CD4-positive, alpha-beta memory T cell (primary cell): ENCODE measurements around the gene LCN2. TPM values are rescaled to one million over a fixed set of nuclear protein-coding genes. Genes with fewer than 3 reads are reported as not detected.
"Not testable (repeated sequence)": the region's sequence is repeated elsewhere in the genome, so short reads cannot be mapped to it uniquely, and the experiment has no call there.

Source experiments
- CTCF ChIA-PET: fragments of 350-600 bp; sonication (Branson Sonifier 250); formaldehyde crosslinking; loops from one replicate; lab custom pipeline; 2021; ENCODE audit warnings: inconsistent platforms; ENCODE audit not compliant: partially characterized antibody; lab: Charles Lee
- POLR2A ChIA-PET: fragments of 350-600 bp; sonication (Branson Sonifier 250); formaldehyde crosslinking; loops from one replicate; lab custom pipeline; 2021; ENCODE audit not compliant: partially characterized antibody; lab: Charles Lee
- DNase-seq, 5 donors: peaks; one replicate each; pipeline versions ENCODE4 v3.0.0 to v3.0.0-alpha.2; 2020 to 2022; ENCODE audit warnings: mixed read lengths in 1 of 5
- H3K27ac ChIP-seq: one replicate; pipeline ENCODE4 v1.7.0; 2013; ENCODE audit warnings: low read depth, low read length
- H3K27me3 ChIP-seq: 2 replicates; pipeline ENCODE4 v1.7.0; 2013; ENCODE audit warnings: mild to moderate bottlenecking, low read length, moderate library complexity; ENCODE audit not compliant: insufficient read depth
- H3K36me3 ChIP-seq: 2 replicates; pipeline ENCODE4 v1.7.0; 2013; ENCODE audit warnings: mild to moderate bottlenecking, low read length, moderate library complexity; ENCODE audit not compliant: insufficient read depth
- H3K4me1 ChIP-seq: 2 replicates; pipeline ENCODE4 v1.7.0; 2013; ENCODE audit warnings: mild to moderate bottlenecking, low read length, moderate library complexity; ENCODE audit not compliant: insufficient read depth
- H3K4me3 ChIP-seq, 2 donors: one replicate each; pipeline ENCODE4 v1.7.0; 2013; ENCODE audit warnings: low read length in 2 of 2, mild to moderate bottlenecking in 1 of 2
- H3K9me3 ChIP-seq, 2 donors: one replicate each; pipeline ENCODE4 v1.7.0; 2013; ENCODE audit warnings: low read length in 2 of 2, control low read depth in 1 of 2; ENCODE audit not compliant: control insufficient read depth in 1 of 2
- H3K27ac Mint-ChIP-seq, 7 donors: one replicate each; pipeline ENCODE4 v1.8.0; 2020 to 2021; ENCODE audit warnings: mixed read lengths in 7 of 7, mild to moderate bottlenecking in 6 of 7, inconsistent platforms in 3 of 7, moderate library complexity in 3 of 7
- H3K27me3 Mint-ChIP-seq, 2 donors: one replicate each; pipeline ENCODE4 v1.8.0; 2020 to 2021; ENCODE audit warnings: mixed read lengths in 2 of 2
- H3K36me3 Mint-ChIP-seq, 2 donors: one replicate each; pipeline ENCODE4 v1.8.0; 2020 to 2021; ENCODE audit warnings: mixed read lengths in 2 of 2, inconsistent platforms in 1 of 2, mild to moderate bottlenecking in 1 of 2
- H3K4me1 Mint-ChIP-seq, 4 donors: one replicate each; pipeline ENCODE4 v1.8.0; 2020 to 2021; ENCODE audit warnings: mixed read lengths in 4 of 4, mild to moderate bottlenecking in 1 of 4
- H3K4me3 Mint-ChIP-seq, 8 donors: one replicate each; pipeline ENCODE4 v1.8.0; 2020 to 2021; ENCODE audit warnings: mixed read lengths in 8 of 8, mild to moderate bottlenecking in 7 of 8, moderate library complexity in 6 of 8, inconsistent platforms in 3 of 8
- H3K9me3 Mint-ChIP-seq, 8 donors: one replicate each; pipeline ENCODE4 v1.8.0; 2020 to 2021; ENCODE audit warnings: mixed read lengths in 8 of 8, mild to moderate bottlenecking in 5 of 8, inconsistent platforms in 3 of 8, moderate library complexity in 1 of 8
- intact Hi-C: fragments of 100-400 bp; cut with micrococcal nuclease; formaldehyde crosslinking; loops from one replicate; pipeline ENCODE4 v1.15.1; 2023
- polyA plus RNA-seq, 2 donors: library from polyadenylated mRNA; unstranded; fragments of 300-500 nt; fragmentation: Illumina TruSeq; gene quantifications; one replicate each; pipeline ENCODE4 v1.2.3, GENCODE V29; 2021
- total RNA-seq, 2 experiments: library from RNA; stranded (reverse); gene quantifications; one replicate each; pipeline ENCODE4 v1.2.3, GENCODE V29; 2021

The LCN2 gene
- total and polyA plus RNA-seq, 4 experiments from 2014 or later: not detected

- Mint-ChIP-seq H3K27me3 (no peaks in the 10 kb centered on the region), H3K4me1 (peaks cover 0 to 2% (median 0%) of the 10 kb centered on the region in 4 donors), H3K36me3 (peaks cover 43 to 54% of the 10 kb centered on the region in 2 donors), H3K27ac (no peak overlapping the region), H3K9me3 (no peaks in the 10 kb centered on the region), H3K4me3 (no peak overlapping the region)
- Histone ChIP-seq H3K36me3 (peaks cover 63% of the 10 kb centered on the region), H3K4me1 (no peaks in the 10 kb centered on the region), H3K4me3 (no peak overlapping the region), H3K27ac (no peak overlapping the region), H3K9me3 (no peaks in the 10 kb centered on the region), H3K27me3 (no peaks in the 10 kb centered on the region)
- POLR2A ChIA-PET: no interaction called here
- intact Hi-C loops: no loop called here
- CTCF ChIA-PET: no interaction called here
- DNase-seq: no peak
These were observed 30.7 kb downstream of the LCN2 start for GRCh38 chr9:128180001-128180400.

GRCh38 chr9:128180447-128180846 is 31.2 kb downstream of the LCN2 start:
- Mint-ChIP-seq H3K36me3 (peaks cover 39 to 50% of the 10 kb centered on the region in 2 donors), H3K27me3 (no peaks in the 10 kb centered on the region), H3K27ac (no peak overlapping the region), H3K9me3 (no peaks in the 10 kb centered on the region), H3K4me3 (no peak overlapping the region), H3K4me1 (peaks cover 0 to 2% (median 0%) of the 10 kb centered on the region in 4 donors)
- intact Hi-C loops: no loop called here
- ChIA-PET CTCF (no interaction called here), POLR2A (no interaction called here)
- Histone ChIP-seq H3K27ac (no peak overlapping the region), H3K4me3 (no peak overlapping the region), H3K9me3 (no peaks in the 10 kb centered on the region), H3K36me3 (peaks cover 65% of the 10 kb centered on the region), H3K27me3 (no peaks in the 10 kb centered on the region), H3K4me1 (no peaks in the 10 kb centered on the region)
- no peak for DNase-seq

DNA sequence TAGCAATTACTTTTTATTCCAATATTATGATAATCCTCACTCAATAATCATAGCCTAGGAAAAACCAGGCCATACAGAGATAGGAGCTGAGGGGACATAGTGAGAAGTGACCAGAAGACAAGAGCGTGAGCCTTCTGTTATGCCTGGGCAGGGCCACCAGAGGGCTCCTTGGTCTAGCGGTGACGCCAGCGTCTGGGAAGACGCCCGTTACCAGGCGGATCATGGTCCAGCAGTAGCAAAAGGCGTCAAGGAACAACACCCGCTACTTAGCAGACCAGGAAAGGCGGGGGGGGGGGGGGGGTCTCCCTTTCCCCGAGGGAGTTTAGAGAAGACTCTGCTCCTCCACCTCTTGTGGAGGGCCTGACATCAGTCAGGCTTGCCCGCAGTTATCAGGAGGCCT is 32.2 kb downstream of the LCN2 start:
- CTCF ChIA-PET, H3K4me1 ChIP-seq, H3K4me3 ChIP-seq, H3K4me3 Mint-ChIP-seq, H3K27me3 ChIP-seq, intact Hi-C loops, H3K4me1 Mint-ChIP-seq, H3K9me3 ChIP-seq, H3K27ac Mint-ChIP-seq, DNase-seq, H3K9me3 Mint-ChIP-seq, H3K27ac ChIP-seq, H3K27me3 Mint-ChIP-seq: not testable (repeated sequence)
- H3K36me3 Mint-ChIP-seq: peaks cover 39 to 47% of the 10 kb centered on the region in 2 donors
- peaks cover 66% of the 10 kb centered on the region for H3K36me3 ChIP-seq
- POLR2A ChIA-PET: interaction anchor here (1.8 kb wide), 1 partner anchor 20 kb away, joined by 4 read pairs; no protein-coding TSS in a partner anchor

- CTCF ChIA-PET: interaction anchor here (1.5 kb wide), 1 partner anchor 12 kb away, joined by 3 read pairs; no protein-coding TSS in a partner anchor
- H3K4me3 Mint-ChIP-seq: no peak overlapping the region
- H3K4me1 ChIP-seq: peaks cover 7% of the 10 kb centered on the region
- H3K27ac Mint-ChIP-seq: peak overlapping the region in 1 of 7 donors; percentile 81
- H3K4me3 ChIP-seq: no peak overlapping the region
- POLR2A ChIA-PET: interaction anchor here (1.0 to 1.8 kb wide), 2 partner anchors 10 to 21 kb away, joined by 4 read pairs; no protein-coding TSS in a partner anchor
- no peaks in the 10 kb centered on the region for H3K9me3 ChIP-seq
- no peaks in the 10 kb centered on the region for H3K9me3 Mint-ChIP-seq
- H3K27me3 Mint-ChIP-seq: no peaks in the 10 kb centered on the region
- no peak overlapping the region for H3K27ac ChIP-seq
- H3K4me1 Mint-ChIP-seq: peaks cover 3 to 11% (median 5%) of the 10 kb centered on the region in 4 donors
- peaks cover 38 to 51% of the 10 kb centered on the region in 2 donors for H3K36me3 Mint-ChIP-seq
- DNase-seq: no peak
- no peaks in the 10 kb centered on the region for H3K27me3 ChIP-seq
- peaks cover 63% of the 10 kb centered on the region for H3K36me3 ChIP-seq
- intact Hi-C loops: no loop called here
These were observed 33.8 kb downstream of the LCN2 start for GRCh38 chr9:128182893-128183588.

- Mint-ChIP-seq H3K36me3 (peaks cover 37 to 48% of the 10 kb centered on the region in 2 donors), H3K4me1 (peaks cover 15 to 31% (median 26%) of the 10 kb centered on the region in 4 donors), H3K27me3 (no peaks in the 10 kb centered on the region), H3K27ac (peak overlapping the region in 1 of 7 donors; percentile 24), H3K4me3 (no peak overlapping the region), H3K9me3 (peaks cover 0 to 2% (median 0%) of the 10 kb centered on the region in 8 donors)
- Histone ChIP-seq H3K4me3 (no peak overlapping the region), H3K36me3 (peaks cover 48% of the 10 kb centered on the region), H3K4me1 (peaks cover 22% of the 10 kb centered on the region), H3K9me3 (no peaks in the 10 kb centered on the region), H3K27me3 (no peaks in the 10 kb centered on the region), H3K27ac (no peak overlapping the region)
- no peak for DNase-seq
- ChIA-PET CTCF (no interaction called here), POLR2A (no interaction called here)
- intact Hi-C loops: no loop called here
These were observed 37.0 kb downstream of the LCN2 start for GRCh38 chr9:128185979-128186965.

GRCh38 chr9:128187361-128187760 is 38.1 kb downstream of the LCN2 start:
- Mint-ChIP-seq H3K27ac (no peak overlapping the region), H3K4me1 (peaks cover 16 to 35% (median 30%) of the 10 kb centered on the region in 4 donors), H3K36me3 (peaks cover 34 to 44% of the 10 kb centered on the region in 2 donors), H3K9me3 (peaks cover 0 to 3% (median 0%) of the 10 kb centered on the region in 8 donors), H3K4me3 (no peak overlapping the region), H3K27me3 (no peaks in the 10 kb centered on the region)
- Histone ChIP-seq H3K27me3 (no peaks in the 10 kb centered on the region), H3K36me3 (peaks cover 48% of the 10 kb centered on the region), H3K9me3 (no peaks in the 10 kb centered on the region), H3K27ac (no peak overlapping the region), H3K4me1 (peaks cover 28% of the 10 kb centered on the region), H3K4me3 (no peak overlapping the region)
- DNase-seq: no peak
- intact Hi-C loops: no loop called here
- CTCF ChIA-PET: no interaction called here
- POLR2A ChIA-PET: interaction anchor here (0.6 kb wide), 2 partner anchors 9 to 28 kb away, joined by 3 to 4 read pairs; partner anchors contain the start of gene BBLN

- peaks cover 31 to 40% of the 10 kb centered on the region in 2 donors for H3K36me3 Mint-ChIP-seq
- H3K4me3 Mint-ChIP-seq: peak overlapping the region in 1 of 8 donors; percentile 45
These were observed 39.0 kb downstream of the LCN2 start for GRCh38 chr9:128188209-128188608.

More at GRCh38 chr9:128188209-128188608, 39.0 kb downstream of the LCN2 start:
- Histone ChIP-seq H3K36me3 (peaks cover 42% of the 10 kb centered on the region), H3K4me3 (no peak overlapping the region), H3K27ac (no peak overlapping the region), H3K4me1 (peaks cover 28% of the 10 kb centered on the region), H3K9me3 (no peaks in the 10 kb centered on the region), H3K27me3 (no peaks in the 10 kb centered on the region)
- Mint-ChIP-seq H3K9me3 (peaks cover 0 to 3% (median 0%) of the 10 kb centered on the region in 8 donors), H3K4me1 (peaks cover 16 to 35% (median 31%) of the 10 kb centered on the region in 4 donors), H3K27me3 (no peaks in the 10 kb centered on the region), H3K27ac (peak overlapping the region in 1 of 7 donors; percentile 36)
- DNase-seq: no peak
- intact Hi-C loops: no loop called here
- ChIA-PET CTCF (no interaction called here), POLR2A (interaction anchor here (0.6 kb wide), 2 partner anchors 29 to 89 kb away, joined by 3 read pairs; partner anchors contain the start of gene BBLN)
